ENCODE data around the gene CENPL. TPM values are rescaled to one million over a fixed set of nuclear protein-coding genes. Genes with fewer than 3 reads are reported as not detected.
"Not testable (repeated sequence)": the region's sequence is repeated elsewhere in the genome, so short reads cannot be mapped to it uniquely, and the experiment has no call there.

CENPL gene
- polyA plus RNA-seq, 1 experiment = 8.3 TPM

DNA sequence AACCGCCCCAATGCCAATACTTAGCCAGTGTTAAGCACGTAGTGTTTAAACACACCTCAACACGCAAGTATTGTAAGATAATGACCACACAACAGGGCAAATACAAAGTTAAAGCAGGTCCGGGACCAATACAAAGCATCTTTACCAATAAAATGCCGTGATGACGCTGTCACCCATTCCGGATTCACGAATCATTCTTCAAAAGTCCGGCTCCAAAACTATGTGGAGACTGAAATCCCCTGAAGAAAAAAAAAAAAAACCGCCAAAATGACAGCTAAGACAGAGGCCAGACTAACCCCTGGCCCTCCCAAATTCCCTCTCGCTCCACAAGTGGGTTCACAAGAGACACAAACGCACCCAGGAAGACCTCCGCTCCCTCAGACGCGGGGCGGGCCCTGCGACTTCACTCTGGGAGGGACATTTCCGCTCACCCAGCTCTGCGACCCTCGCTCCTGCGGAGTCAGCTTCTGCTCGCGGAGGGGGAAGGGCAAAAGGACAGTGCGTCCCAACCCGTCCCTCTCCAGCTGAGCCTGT lies 835 bp downstream of the CENPL start:
- H3K27me3 ChIP-seq (ENCODE audit: control insufficient read depth, insufficient read depth, low read length) = no peaks in the 10 kb centered on the region
- TF ChIP-seq, protein P1, sequence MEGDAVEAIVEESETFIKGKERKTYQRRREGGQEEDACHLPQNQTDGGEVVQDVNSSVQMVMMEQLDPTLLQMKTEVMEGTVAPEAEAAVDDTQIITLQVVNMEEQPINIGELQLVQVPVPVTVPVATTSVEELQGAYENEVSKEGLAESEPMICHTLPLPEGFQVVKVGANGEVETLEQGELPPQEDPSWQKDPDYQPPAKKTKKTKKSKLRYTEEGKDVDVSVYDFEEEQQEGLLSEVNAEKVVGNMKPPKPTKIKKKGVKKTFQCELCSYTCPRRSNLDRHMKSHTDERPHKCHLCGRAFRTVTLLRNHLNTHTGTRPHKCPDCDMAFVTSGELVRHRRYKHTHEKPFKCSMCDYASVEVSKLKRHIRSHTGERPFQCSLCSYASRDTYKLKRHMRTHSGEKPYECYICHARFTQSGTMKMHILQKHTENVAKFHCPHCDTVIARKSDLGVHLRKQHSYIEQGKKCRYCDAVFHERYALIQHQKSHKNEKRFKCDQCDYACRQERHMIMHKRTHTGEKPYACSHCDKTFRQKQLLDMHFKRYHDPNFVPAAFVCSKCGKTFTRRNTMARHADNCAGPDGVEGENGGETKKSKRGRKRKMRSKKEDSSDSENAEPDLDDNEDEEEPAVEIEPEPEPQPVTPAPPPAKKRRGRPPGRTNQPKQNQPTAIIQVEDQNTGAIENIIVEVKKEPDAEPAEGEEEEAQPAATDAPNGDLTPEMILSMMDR (IDR thresholded peaks at IDR 0.05; ENCODE audit: insufficient read depth, low read depth, low read length) = no peak
- DNase-seq (ENCODE audit: low read depth) = no peak
- no peaks in the 10 kb centered on the region for H3K36me3 ChIP-seq (ENCODE audit: control insufficient read depth, insufficient read depth, low read length)
- peak overlapping the region; percentile 82 for H3K4me3 ChIP-seq (ENCODE audit: low read depth, low read length)
- ChIA-PET POLR2A (no interaction called here), CTCF (interaction anchor here (1.2 to 2.2 kb wide), 4 partner anchors 395 to 1081 kb away, joined by 4 to 10 read pairs (median 6); no protein-coding TSS in a partner anchor)

DNA sequence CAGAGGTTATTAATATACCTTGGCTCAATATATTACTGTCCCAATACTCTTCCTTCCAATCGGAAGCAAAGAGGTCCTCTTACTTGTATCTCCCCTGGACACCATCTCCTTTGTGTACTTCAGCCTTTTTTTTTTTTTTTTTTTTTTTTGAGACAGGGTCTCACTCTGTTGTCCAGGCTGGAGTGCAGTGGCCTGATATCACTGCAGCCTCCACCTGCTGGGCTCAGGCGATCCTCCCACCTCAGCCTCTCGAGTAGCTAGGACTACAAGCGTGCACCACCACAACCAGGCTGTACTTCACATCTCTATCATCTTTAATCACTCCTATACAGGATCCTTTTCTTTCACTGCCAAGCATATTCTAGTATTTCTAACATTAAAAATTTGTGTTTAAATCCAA lies 3.0 kb downstream of the CENPL start:
- ChIA-PET POLR2A (interaction anchor here (0.6 kb wide), 1 partner anchor 9 kb away, joined by 5 read pairs; no protein-coding TSS in a partner anchor), CTCF (no interaction called here)
- TF ChIP-seq, protein P1 (IDR thresholded peaks at IDR 0.05; ENCODE audit: insufficient read depth, low read depth, low read length) = no peak
- Histone ChIP-seq H3K4me3 (ENCODE audit: low read depth, low read length) (no peak overlapping the region), H3K36me3 (ENCODE audit: control insufficient read depth, insufficient read depth, low read length) (no peaks in the 10 kb centered on the region), H3K27me3 (ENCODE audit: control insufficient read depth, insufficient read depth, low read length) (no peaks in the 10 kb centered on the region)
- DNase-seq (ENCODE audit: low read depth) = no peak

DNA sequence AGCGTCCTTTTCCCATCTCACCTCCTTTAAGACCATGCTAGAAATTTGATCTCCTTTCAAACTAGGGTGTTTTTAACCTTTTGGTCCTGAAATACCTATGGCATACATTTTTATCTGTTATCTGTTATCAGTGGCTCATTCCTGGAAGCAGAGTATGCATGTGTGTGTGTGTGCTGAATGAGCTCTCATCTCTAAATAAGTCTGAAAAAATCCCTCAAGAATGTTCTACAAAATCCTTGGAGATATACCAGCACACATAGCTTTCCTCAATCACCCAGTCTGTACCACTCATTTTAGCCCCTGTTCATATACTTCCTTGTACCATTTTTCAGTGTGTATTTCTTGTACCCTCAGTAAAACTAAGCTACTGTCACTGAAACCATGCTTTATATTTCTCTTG lies 6.2 kb downstream of the CENPL start:
- POLR2A ChIA-PET = no interaction called here
- Histone ChIP-seq H3K36me3 (ENCODE audit: control insufficient read depth, insufficient read depth, low read length) (no peaks in the 10 kb centered on the region), H3K4me3 (ENCODE audit: low read depth, low read length) (no peak overlapping the region), H3K27me3 (ENCODE audit: control insufficient read depth, insufficient read depth, low read length) (no peaks in the 10 kb centered on the region)
- CTCF ChIA-PET = interaction anchor here (0.8 kb wide), 1 partner anchor 1100 kb away, joined by 3 read pairs; no protein-coding TSS in a partner anchor
- DNase-seq (ENCODE audit: low read depth) = no peak
- TF ChIP-seq, protein P1 (IDR thresholded peaks at IDR 0.05; ENCODE audit: insufficient read depth, low read depth, low read length) = no peak

GRCh38 chr1:173813654-173814053 lies 11.0 kb downstream of the CENPL start:
- POLR2A ChIA-PET; CTCF ChIA-PET; DNase-seq (ENCODE audit: low read depth); H3K36me3 ChIP-seq (ENCODE audit: control insufficient read depth, insufficient read depth, low read length); H3K4me3 ChIP-seq (ENCODE audit: low read depth, low read length); H3K27me3 ChIP-seq (ENCODE audit: control insufficient read depth, insufficient read depth, low read length): not testable (repeated sequence)

DNA sequence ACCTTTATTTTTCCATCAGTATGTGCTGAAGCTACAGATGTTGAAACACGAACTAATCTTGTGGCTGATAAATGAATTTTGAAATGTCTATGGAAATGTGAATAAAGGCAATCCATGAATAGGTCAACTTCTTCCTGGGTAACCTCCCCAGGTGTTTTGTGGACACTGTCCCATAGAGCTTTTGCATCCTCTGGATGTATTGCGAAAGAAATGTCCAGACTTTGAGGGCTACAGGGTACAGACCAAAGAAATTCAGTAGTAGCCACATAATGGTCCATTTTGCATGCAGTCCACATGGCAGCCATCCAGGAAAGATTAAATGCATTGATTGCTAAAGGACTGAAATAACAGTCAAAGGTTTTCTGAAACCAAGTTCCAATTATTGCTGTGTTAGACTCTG lies 21.7 kb downstream of the CENPL start:
- ChIA-PET POLR2A (no interaction called here), CTCF (no interaction called here)
- Histone ChIP-seq H3K4me3 (ENCODE audit: low read depth, low read length) (no peak overlapping the region), H3K36me3 (ENCODE audit: control insufficient read depth, insufficient read depth, low read length) (peaks cover 4% of the 10 kb centered on the region), H3K27me3 (ENCODE audit: control insufficient read depth, insufficient read depth, low read length) (no peaks in the 10 kb centered on the region)
- no peak for DNase-seq (ENCODE audit: low read depth)
- TF ChIP-seq, protein P1 (IDR thresholded peaks at IDR 0.05; ENCODE audit: insufficient read depth, low read depth, low read length) = no peak

DNA sequence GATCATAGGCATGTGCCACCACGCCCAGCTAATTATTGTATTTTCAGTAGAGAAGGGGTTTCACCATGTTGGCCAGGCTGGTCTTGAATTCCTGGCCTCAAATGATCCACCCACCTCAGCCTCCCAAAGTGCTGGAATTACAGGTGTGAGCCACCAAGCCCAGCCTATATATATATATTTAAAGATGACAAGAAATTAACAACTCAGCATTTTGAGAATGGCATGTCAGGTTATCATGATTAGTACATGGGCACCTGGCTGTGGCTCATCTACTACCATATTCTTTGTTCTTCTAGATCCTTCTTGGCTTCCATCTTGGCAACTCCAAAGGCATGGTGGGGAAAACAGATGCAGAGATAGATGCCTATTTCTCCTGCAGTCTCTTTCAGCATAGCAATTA lies 24.7 kb downstream of the CENPL start:
- H3K36me3 ChIP-seq (ENCODE audit: control insufficient read depth, insufficient read depth, low read length); H3K4me3 ChIP-seq (ENCODE audit: low read depth, low read length); H3K27me3 ChIP-seq (ENCODE audit: control insufficient read depth, insufficient read depth, low read length); CTCF ChIA-PET; POLR2A ChIA-PET; DNase-seq (ENCODE audit: low read depth): not testable (repeated sequence)
